Stimulated activated CD4-positive, alpha-beta T cell treated with anti-CD3 and anti-CD28 coated beads, Interleukin-1b, Interleukin-23, amount 100 ng/mL, for 4 hours (primary cell): ENCODE results near the gene OR10G4.
"Not testable (repeated sequence)": the region's sequence is repeated elsewhere in the genome, so short reads cannot be mapped to it uniquely, and the experiment has no call there.

Experiments used
- DNase-seq, 2 donors: peaks; one replicate each; pipeline ENCODE4 v3.0.0-alpha.2; 2020; ENCODE audit warnings: low read depth in 2 of 2

The OR10G4 gene

GRCh38 chr11:124012697-124013096 lies at the start of gene OR10G4:
Gene OR10G4 (plus strand): TSS chr11:124012997. CDS start chr11:124015575, 2,578 bp downstream.
- no peak for DNase-seq

- DNase-seq, result no peak
Observed at GRCh38 chr11:123973816-123974215, 39.0 kb upstream of the OR10G4 start.

GRCh38 chr11:123976770-123977560 lies 35.8 kb upstream of the OR10G4 start:
- no peak for DNase-seq

GRCh38 chr11:123977731-123978347 lies 35.0 kb upstream of the OR10G4 start, which contains the start of gene OR10S1:
Gene OR10S1 (minus strand): TSS chr11:123977781. CDS start chr11:123977664, 117 bp downstream.
- no peak for DNase-seq

- no peak for DNase-seq
Observed at GRCh38 chr11:123979311-123979710, 33.5 kb upstream of the OR10G4 start.

- DNase-seq, result no peak
Observed at GRCh38 chr11:123995119-123995518, 17.7 kb upstream of the OR10G4 start, which contains the start of gene OR10G6. Gene OR10G6 (minus strand): TSS chr11:123995161. CDS start chr11:123995161, 0 bp downstream.

- not testable (repeated sequence) for DNase-seq
Observed at GRCh38 chr11:124015837-124016236, 3.0 kb downstream of the OR10G4 start.

- DNase-seq, result no peak
Observed at GRCh38 chr11:124026498-124026897, 13.7 kb downstream of the OR10G4 start, which contains the start of gene OR10G8. Gene OR10G8 (plus strand): TSS chr11:124026798. CDS start chr11:124029623, 2,825 bp downstream.

- no peak for DNase-seq
Observed at GRCh38 chr11:124036666-124037065, 23.9 kb downstream of the OR10G4 start.

- DNase-seq, result no peak
Observed at GRCh38 chr11:124039557-124039956, 26.8 kb downstream of the OR10G4 start.

- no peak for DNase-seq
Observed at GRCh38 chr11:124041254-124041653, 28.5 kb downstream of the OR10G4 start, which contains the start of gene OR10G7. Gene OR10G7 (minus strand): TSS chr11:124041325. CDS start chr11:124039001, 2,324 bp downstream.

GRCh38 chr11:124043420-124043819 lies 30.6 kb downstream of the OR10G4 start:
- no peak for DNase-seq

GRCh38 chr11:124050748-124051147 lies 38.0 kb downstream of the OR10G4 start:
- no peak for DNase-seq

GRCh38 chr11:124052966-124053365 lies 40.2 kb downstream of the OR10G4 start:
- DNase-seq, result no peak
